ENCODE data around the gene CCDC187. TPM values are rescaled to one million over a fixed set of nuclear protein-coding genes. Genes with fewer than 3 reads are reported as not detected.
A peak's percentile ranks its signal among the peaks of the same experiment; 100 is the strongest.

The CCDC187 gene
- total and polyA plus RNA-seq, 2 experiments from 2014 or later = 0.13 to 1.3 TPM

GRCh38 chr9:136314056-136314416, 10.1 kb upstream of the CCDC187 start:
- H3K4me3 ChIP-seq = no peak overlapping the region
- TF ChIP-seq, protein P1, sequence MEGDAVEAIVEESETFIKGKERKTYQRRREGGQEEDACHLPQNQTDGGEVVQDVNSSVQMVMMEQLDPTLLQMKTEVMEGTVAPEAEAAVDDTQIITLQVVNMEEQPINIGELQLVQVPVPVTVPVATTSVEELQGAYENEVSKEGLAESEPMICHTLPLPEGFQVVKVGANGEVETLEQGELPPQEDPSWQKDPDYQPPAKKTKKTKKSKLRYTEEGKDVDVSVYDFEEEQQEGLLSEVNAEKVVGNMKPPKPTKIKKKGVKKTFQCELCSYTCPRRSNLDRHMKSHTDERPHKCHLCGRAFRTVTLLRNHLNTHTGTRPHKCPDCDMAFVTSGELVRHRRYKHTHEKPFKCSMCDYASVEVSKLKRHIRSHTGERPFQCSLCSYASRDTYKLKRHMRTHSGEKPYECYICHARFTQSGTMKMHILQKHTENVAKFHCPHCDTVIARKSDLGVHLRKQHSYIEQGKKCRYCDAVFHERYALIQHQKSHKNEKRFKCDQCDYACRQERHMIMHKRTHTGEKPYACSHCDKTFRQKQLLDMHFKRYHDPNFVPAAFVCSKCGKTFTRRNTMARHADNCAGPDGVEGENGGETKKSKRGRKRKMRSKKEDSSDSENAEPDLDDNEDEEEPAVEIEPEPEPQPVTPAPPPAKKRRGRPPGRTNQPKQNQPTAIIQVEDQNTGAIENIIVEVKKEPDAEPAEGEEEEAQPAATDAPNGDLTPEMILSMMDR (IDR thresholded peaks at IDR 0.05; ENCODE audit: low read depth, low read length) = no peak
- DNase-seq (ENCODE audit: low read depth in 1 of 2, low spot score in 1 of 2) = no peak

DNA sequence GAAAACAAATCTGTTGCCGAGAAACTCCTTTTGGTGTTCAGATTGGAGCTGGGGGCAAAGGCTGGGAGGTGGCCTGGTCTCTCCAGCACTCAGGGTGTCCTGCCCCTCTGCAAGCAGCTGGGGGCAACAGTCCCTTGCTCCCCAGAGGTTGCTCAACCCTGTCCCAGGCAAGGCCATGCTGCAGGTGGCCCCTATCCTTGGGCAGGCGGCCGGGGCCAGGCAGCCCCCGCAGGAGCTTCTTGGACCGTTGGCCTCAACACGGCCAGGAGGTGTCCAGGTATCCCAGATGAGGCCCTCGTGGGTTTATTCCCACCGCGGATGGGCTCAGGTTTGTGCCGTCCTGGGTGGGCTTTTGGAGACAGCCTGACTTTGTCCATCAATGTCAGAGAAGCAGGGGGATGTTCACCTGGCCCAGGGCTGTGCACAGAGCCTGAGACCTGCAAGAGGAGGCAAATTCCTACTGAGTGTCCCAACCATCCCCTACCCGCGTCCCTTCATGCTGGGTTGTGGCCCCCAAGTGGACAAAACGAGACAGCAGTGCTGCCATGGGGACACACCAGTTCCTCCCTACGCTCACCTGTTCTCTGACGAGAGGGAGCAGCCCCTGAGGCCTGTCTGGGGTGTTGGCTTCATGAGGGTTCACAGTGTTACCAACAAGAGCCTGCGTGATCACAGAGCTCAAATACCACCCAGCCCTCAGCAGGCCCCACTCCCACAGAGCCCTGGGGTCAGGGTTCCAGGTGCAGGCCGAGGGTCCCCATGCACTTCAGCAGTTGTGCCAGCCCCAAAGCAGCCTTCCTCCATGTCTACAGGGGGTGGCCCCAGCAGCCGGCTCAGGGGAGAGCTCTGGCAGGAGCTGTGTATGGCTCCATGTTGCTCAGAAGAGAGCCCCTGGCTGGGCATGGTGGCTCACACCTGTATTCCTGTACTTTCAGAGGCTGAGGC, 9.5 kb upstream of the CCDC187 start:
- DNase-seq (ENCODE audit: low read depth in 1 of 2, low spot score in 1 of 2) = no peak
- Histone ChIP-seq H3K27me3 (no peaks in the 10 kb centered on the region), H3K4me1 (ENCODE audit: low read depth) (no peaks in the 10 kb centered on the region), H3K9me3 (ENCODE audit: low read depth) (no peaks in the 10 kb centered on the region), H3K36me3 (no peaks in the 10 kb centered on the region), H3K27ac (no peak overlapping the region), H3K4me3 (no peak overlapping the region)
- TF ChIP-seq, protein P1 (IDR thresholded peaks at IDR 0.05; ENCODE audit: low read depth, low read length) = no peak

More at GRCh38 chr9:136314056-136314416, 10.1 kb upstream of the CCDC187 start:
- Histone ChIP-seq H3K27me3 (no peaks in the 10 kb centered on the region), H3K27ac (no peak overlapping the region), H3K9me3 (ENCODE audit: low read depth) (no peaks in the 10 kb centered on the region), H3K36me3 (no peaks in the 10 kb centered on the region), H3K4me1 (ENCODE audit: low read depth) (no peaks in the 10 kb centered on the region)

GRCh38 chr9:136312436-136312835, 8.5 kb upstream of the CCDC187 start:
- H3K27me3 ChIP-seq = no peaks in the 10 kb centered on the region
- no peaks in the 10 kb centered on the region for H3K36me3 ChIP-seq
- DNase-seq (ENCODE audit: low read depth in 1 of 2, low spot score in 1 of 2) = peak; percentile 53 to 58
- H3K27ac ChIP-seq = no peak overlapping the region
- no peak overlapping the region for H3K4me3 ChIP-seq
- no peaks in the 10 kb centered on the region for H3K4me1 ChIP-seq (ENCODE audit: low read depth)
- TF ChIP-seq, protein P1 (IDR thresholded peaks at IDR 0.05; ENCODE audit: low read depth, low read length) = peak; percentile 63
- H3K9me3 ChIP-seq (ENCODE audit: low read depth) = no peaks in the 10 kb centered on the region

GRCh38 chr9:136312009-136312375, 8.1 kb upstream of the CCDC187 start:
- Histone ChIP-seq H3K36me3 (no peaks in the 10 kb centered on the region), H3K4me3 (no peak overlapping the region), H3K27me3 (no peaks in the 10 kb centered on the region), H3K4me1 (ENCODE audit: low read depth) (no peaks in the 10 kb centered on the region), H3K9me3 (ENCODE audit: low read depth) (no peaks in the 10 kb centered on the region), H3K27ac (no peak overlapping the region)
- TF ChIP-seq, protein P1 (IDR thresholded peaks at IDR 0.05; ENCODE audit: low read depth, low read length) = no peak
- no peak for DNase-seq (ENCODE audit: low read depth in 1 of 2, low spot score in 1 of 2)

GRCh38 chr9:136311051-136312008, 7.4 kb upstream of the CCDC187 start:
- TF ChIP-seq, protein P1 (IDR thresholded peaks at IDR 0.05; ENCODE audit: low read depth, low read length) = no peak
- H3K36me3 ChIP-seq = no peaks in the 10 kb centered on the region
- no peak for DNase-seq (ENCODE audit: low read depth in 1 of 2, low spot score in 1 of 2)
- H3K27me3 ChIP-seq = no peaks in the 10 kb centered on the region
- H3K4me1 ChIP-seq (ENCODE audit: low read depth) = no peaks in the 10 kb centered on the region
- no peak overlapping the region for H3K27ac ChIP-seq
- no peak overlapping the region for H3K4me3 ChIP-seq
- no peaks in the 10 kb centered on the region for H3K9me3 ChIP-seq (ENCODE audit: low read depth)

Data from cardiac muscle cell (in vitro differentiated cells and primary cell).